ENCODE measurements around the gene CORO6. TPM values are rescaled to one million over a fixed set of nuclear protein-coding genes. Genes with fewer than 3 reads are reported as not detected.

CORO6 gene
- total RNA-seq, result 10 to 100 TPM in 1 of 4 donors, 1 to 10 TPM in 3; 1.4 to 13.7 (median 6.6) TPM

- WGBS, result 6% methylated on average over 12 of the region's 77 CpGs
- H3K4me1 ChIP-seq, result peaks cover 29% of the 10 kb centered on the region
Measured at GRCh38 chr17:29622337-29623282, at the start of gene CORO6. CORO6 (minus strand) TSS chr17:29622912; CDS start chr17:29621421, 1,491 bp downstream.

GRCh38 chr17:29671661-29672060, 48.9 kb upstream of the CORO6 start:
- no peak for DNase-seq (ENCODE audit: low spot score in 2 of 2)
- no peak overlapping the region for H3K27ac ChIP-seq
- WGBS, result 86% methylated on average over 5 of the region's 5 CpGs
- H3K4me3 ChIP-seq, result no peak overlapping the region
- no peaks in the 10 kb centered on the region for H3K4me1 ChIP-seq
- TF ChIP-seq CTCF (IDR thresholded peaks at IDR 0.05), result no peak
- TF ChIP-seq POLR2A (IDR thresholded peaks at IDR 0.05), result no peak
- TF ChIP-seq EP300 (IDR thresholded peaks at IDR 0.05), result no peak
- no peak for TF ChIP-seq POLR2AphosphoS5 (IDR thresholded peaks at IDR 0.05)
- H3K36me3 ChIP-seq, result peaks cover 51% of the 10 kb centered on the region
- no peaks in the 10 kb centered on the region for H3K27me3 ChIP-seq
- H3K9me3 ChIP-seq, result no peaks in the 10 kb centered on the region

More at GRCh38 chr17:29622337-29623282, at the start of gene CORO6:
- H3K27me3 ChIP-seq, result no peaks in the 10 kb centered on the region
- peak within 1 kb of the TSS; percentile 78 for H3K4me3 ChIP-seq
- DNase-seq (ENCODE audit: low spot score in 2 of 2), result peak in 1 of 2 donors; percentile 70
- peak within 1 kb of the TSS; percentile 27 for H3K27ac ChIP-seq
- H3K9me3 ChIP-seq, result no peaks in the 10 kb centered on the region
- TF ChIP-seq CTCF (IDR thresholded peaks at IDR 0.05) (no peak), EP300 (IDR thresholded peaks at IDR 0.05) (no peak), POLR2AphosphoS5 (IDR thresholded peaks at IDR 0.05) (no peak), POLR2A (IDR thresholded peaks at IDR 0.05) (no peak)
- no peaks in the 10 kb centered on the region for H3K36me3 ChIP-seq

- Histone ChIP-seq H3K27me3 (no peaks in the 10 kb centered on the region), H3K36me3 (peaks cover 65% of the 10 kb centered on the region), H3K4me1 (peaks cover 4% of the 10 kb centered on the region), H3K27ac (no peak overlapping the region), H3K4me3 (no peak overlapping the region), H3K9me3 (no peaks in the 10 kb centered on the region)
- no peak for DNase-seq (ENCODE audit: low spot score in 2 of 2)
- TF ChIP-seq EP300 (IDR thresholded peaks at IDR 0.05) (no peak), POLR2A (IDR thresholded peaks at IDR 0.05) (no peak), CTCF (IDR thresholded peaks at IDR 0.05) (no peak), POLR2AphosphoS5 (IDR thresholded peaks at IDR 0.05) (no peak)
Measured at GRCh38 chr17:29669266-29669665, 46.6 kb upstream of the CORO6 start.

GRCh38 chr17:29667969-29668368, 45.3 kb upstream of the CORO6 start:
- Histone ChIP-seq H3K27ac (no peak overlapping the region), H3K4me1 (peaks cover 4% of the 10 kb centered on the region), H3K27me3 (no peaks in the 10 kb centered on the region), H3K9me3 (no peaks in the 10 kb centered on the region), H3K4me3 (no peak overlapping the region), H3K36me3 (peaks cover 65% of the 10 kb centered on the region)
- no peak for DNase-seq (ENCODE audit: low spot score in 2 of 2)
- no peak for TF ChIP-seq POLR2AphosphoS5 (IDR thresholded peaks at IDR 0.05)
- TF ChIP-seq CTCF (IDR thresholded peaks at IDR 0.05), result no peak
- TF ChIP-seq POLR2A (IDR thresholded peaks at IDR 0.05), result no peak
- no peak for TF ChIP-seq EP300 (IDR thresholded peaks at IDR 0.05)

- TF ChIP-seq POLR2AphosphoS5 (IDR thresholded peaks at IDR 0.05) (no peak), EP300 (IDR thresholded peaks at IDR 0.05) (no peak), CTCF (IDR thresholded peaks at IDR 0.05) (no peak), POLR2A (IDR thresholded peaks at IDR 0.05) (no peak)
- Histone ChIP-seq H3K4me1 (peaks cover 4% of the 10 kb centered on the region), H3K4me3 (no peak overlapping the region), H3K36me3 (peaks cover 42% of the 10 kb centered on the region), H3K27me3 (no peaks in the 10 kb centered on the region), H3K27ac (peak overlapping the region; percentile 30), H3K9me3 (no peaks in the 10 kb centered on the region)
- no peak for DNase-seq (ENCODE audit: low spot score in 2 of 2)
- WGBS, result 8% methylated on average over 1 of the region's 1 CpG
Measured at GRCh38 chr17:29665481-29665810, 42.7 kb upstream of the CORO6 start.
